H1 (cell line): ENCODE data around the gene KCNH1. TPM values are rescaled to one million over a fixed set of nuclear protein-coding genes. Genes with fewer than 3 reads are reported as not detected.

ENCODE experiments used
- JUN ChIP-seq: IDR thresholded peaks from 2 replicates; pipeline ENCODE4 v1.6.1; 2011; ENCODE audit warnings: low read depth, mild to moderate bottlenecking, improper control_type of control experiment, low read length
- PHF8 ChIP-seq: fragments of 200-600 bp; sonication (generic); conservative IDR thresholded peaks from 2 replicates; pipeline ENCODE4 v1.7.1; 2012; ENCODE audit warnings: low read depth, mild to moderate bottlenecking, inconsistent platforms, low read length, moderate library complexity
- polyA plus RNA-seq, 7 experiments: library from polyadenylated mRNA; depleted of rRNA in 3 of 7; stranded (reverse) in 5 of 7; unstranded in 2 of 7; fragments of >200 nt in 5 of 7; fragments of 200-250 nt in 2 of 7; gene quantifications; 1 replicate in 5 of 7; 2 replicates in 1 of 7; 4 replicates in 1 of 7; pipeline versions ENCODE4 v1.2.1 to v1.2.3, GENCODE V29; 2011 to 2013; ENCODE audit warnings: missing spikeins in 2 of 7, mixed read lengths in 2 of 7
- total RNA-seq: library from RNA; stranded (reverse); fragmentation: NEBNext Ultra II Directional; extraction: Animal tissue kit (Norgen Biotek cat#: 25700); gene quantifications from 2 replicates; pipeline ENCODE4 v1.2.1, GENCODE V29; 2021

KCNH1 gene
- total and polyA plus RNA-seq, 2 of the 8 experiments (the other 6 are each of a cell fraction or from before 2014, with no cell fraction given): 0.27 to 0.34 TPM

DNA sequence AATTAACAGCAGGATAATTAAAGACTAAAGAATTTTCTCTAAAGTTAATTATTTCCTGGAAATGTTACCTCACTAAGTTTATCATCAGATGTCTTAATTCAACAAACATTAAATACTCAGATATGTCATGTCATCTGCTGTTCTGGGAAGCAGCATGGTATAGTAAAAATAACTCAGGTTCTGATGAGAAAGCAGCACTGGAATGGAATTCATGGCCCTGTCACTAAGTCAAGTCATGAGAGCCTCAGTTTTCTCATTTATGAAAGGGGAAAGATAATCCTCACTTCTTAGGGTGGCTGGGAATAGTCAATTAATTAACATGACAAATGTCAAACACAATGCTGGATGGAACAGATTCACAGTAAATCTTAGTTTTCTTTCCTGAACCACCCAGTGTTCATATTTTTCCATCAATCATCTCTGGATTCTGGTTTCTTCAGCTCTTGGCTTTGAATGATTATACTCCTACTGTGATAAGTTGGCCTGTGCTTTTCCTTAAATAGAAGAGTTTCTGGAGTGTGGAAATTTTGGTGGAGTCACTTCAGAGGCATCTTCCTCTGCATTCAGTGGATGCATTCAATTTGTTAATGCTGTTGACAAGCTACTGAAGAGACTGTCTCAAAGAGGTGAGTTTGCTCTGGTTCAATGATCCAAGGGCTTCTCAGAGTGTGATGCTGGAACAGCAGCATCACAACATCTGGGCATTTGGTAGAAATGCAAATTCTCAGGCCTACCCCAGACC lies 319.4 kb downstream of the KCNH1 start (continued):
- TF ChIP-seq PHF8 (no peak), JUN (no peak)
